ENCODE results near the gene GPR26. TPM values are rescaled to one million over a fixed set of nuclear protein-coding genes. Genes with fewer than 3 reads are reported as not detected.

The GPR26 gene
- total and polyA plus RNA-seq, 8 donors, result not detected

DNA sequence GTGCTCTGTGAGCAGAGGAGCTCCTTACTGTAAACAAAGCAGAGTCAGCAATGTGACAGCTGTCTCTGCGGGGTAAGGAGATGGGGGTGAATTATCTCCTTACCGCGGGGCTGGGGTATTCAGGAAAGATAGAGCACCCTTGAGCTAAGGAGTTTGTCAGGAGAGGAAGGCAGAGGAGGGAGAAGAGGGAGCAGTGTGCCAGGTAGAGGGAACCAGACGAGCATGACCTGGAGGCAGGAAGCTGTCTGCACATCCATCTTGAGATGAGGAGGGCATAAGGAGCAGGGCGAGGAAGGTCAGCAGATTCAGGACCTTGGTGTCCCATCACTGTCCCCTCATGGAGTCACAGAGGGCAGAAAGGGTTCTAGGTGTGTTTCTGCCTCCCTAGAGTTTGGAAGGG lies 32.5 kb upstream of the GPR26 start:
- Histone ChIP-seq H3K9me3 (no peaks in the 10 kb centered on the region), H3K4me1 (no peaks in the 10 kb centered on the region), H3K27ac (no peak overlapping the region), H3K4me3 (no peak overlapping the region), H3K36me3 (no peaks in the 10 kb centered on the region), H3K27me3 (no peaks in the 10 kb centered on the region)
- TF ChIP-seq, protein P1, sequence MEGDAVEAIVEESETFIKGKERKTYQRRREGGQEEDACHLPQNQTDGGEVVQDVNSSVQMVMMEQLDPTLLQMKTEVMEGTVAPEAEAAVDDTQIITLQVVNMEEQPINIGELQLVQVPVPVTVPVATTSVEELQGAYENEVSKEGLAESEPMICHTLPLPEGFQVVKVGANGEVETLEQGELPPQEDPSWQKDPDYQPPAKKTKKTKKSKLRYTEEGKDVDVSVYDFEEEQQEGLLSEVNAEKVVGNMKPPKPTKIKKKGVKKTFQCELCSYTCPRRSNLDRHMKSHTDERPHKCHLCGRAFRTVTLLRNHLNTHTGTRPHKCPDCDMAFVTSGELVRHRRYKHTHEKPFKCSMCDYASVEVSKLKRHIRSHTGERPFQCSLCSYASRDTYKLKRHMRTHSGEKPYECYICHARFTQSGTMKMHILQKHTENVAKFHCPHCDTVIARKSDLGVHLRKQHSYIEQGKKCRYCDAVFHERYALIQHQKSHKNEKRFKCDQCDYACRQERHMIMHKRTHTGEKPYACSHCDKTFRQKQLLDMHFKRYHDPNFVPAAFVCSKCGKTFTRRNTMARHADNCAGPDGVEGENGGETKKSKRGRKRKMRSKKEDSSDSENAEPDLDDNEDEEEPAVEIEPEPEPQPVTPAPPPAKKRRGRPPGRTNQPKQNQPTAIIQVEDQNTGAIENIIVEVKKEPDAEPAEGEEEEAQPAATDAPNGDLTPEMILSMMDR (IDR thresholded peaks at IDR 0.05), result no peak
- ATAC-seq (no peak), DNase-seq (no peak), FAIRE-seq (no peak)
- intact Hi-C loops (cut with DNase I), result no loop called here
- WGBS, 2 donors, result 42 to 45% methylated on average over 5 of the region's 5 CpGs

DNA sequence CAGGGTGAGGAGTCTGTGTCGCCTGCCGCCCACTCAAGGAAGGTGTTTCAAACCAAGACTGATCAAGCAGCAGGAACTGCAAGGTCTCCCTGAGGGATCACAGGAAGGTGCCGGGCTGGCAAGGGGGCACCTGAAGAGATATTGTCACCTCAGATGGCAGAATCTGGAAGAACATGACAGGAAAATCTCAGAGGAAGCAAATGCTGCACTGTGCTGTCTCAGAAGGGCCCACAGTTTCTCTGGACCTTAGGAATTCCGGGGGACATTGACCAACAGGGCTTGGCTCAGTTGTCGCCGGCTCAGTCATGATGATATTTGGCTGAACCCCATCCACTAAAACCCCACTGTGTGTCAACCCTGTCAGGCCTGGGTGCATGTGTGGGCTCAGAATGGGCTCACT lies 31.9 kb upstream of the GPR26 start:
- ATAC-seq (no peak), FAIRE-seq (no peak), DNase-seq (no peak)
- Histone ChIP-seq H3K36me3 (no peaks in the 10 kb centered on the region), H3K27me3 (no peaks in the 10 kb centered on the region), H3K27ac (no peak overlapping the region), H3K4me3 (no peak overlapping the region), H3K9me3 (no peaks in the 10 kb centered on the region), H3K4me1 (no peaks in the 10 kb centered on the region)
- intact Hi-C loops (cut with DNase I), result no loop called here
- TF ChIP-seq, protein P1 (IDR thresholded peaks at IDR 0.05), result no peak
- 63 to 78% methylated on average over 6 of the region's 6 CpGs for WGBS, 2 donors

DNA sequence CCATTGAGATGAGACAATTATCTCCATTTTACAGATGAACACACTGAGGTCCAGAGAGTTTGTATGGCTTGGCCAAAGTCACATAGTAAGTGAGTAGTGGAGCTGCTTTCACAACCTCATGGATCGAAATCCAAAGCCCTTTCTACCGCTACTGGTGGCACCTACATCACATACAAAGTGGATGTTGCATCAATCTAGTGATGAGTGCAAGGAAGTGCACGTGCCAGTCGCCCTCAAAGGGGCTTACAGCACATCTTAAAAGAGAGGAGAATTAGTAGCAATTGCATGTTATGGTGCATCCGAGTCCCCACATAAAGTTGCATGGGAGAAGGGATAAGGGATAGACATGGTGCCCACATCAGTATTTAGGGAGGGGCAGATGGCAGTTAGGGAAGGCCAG lies 31.0 kb upstream of the GPR26 start:
- TF ChIP-seq, protein P1 (IDR thresholded peaks at IDR 0.05), result no peak
- H3K27ac ChIP-seq, result no peak overlapping the region
- H3K36me3 ChIP-seq, result no peaks in the 10 kb centered on the region
- H3K9me3 ChIP-seq, result no peaks in the 10 kb centered on the region
- no peak for FAIRE-seq
- H3K4me1 ChIP-seq, result no peaks in the 10 kb centered on the region
- no peak overlapping the region for H3K4me3 ChIP-seq
- intact Hi-C loops (cut with DNase I), result no loop called here
- H3K27me3 ChIP-seq, result no peaks in the 10 kb centered on the region
- no peak for DNase-seq
- 45 to 67% methylated on average over 5 of the region's 5 CpGs for WGBS, 2 donors
- no peak for ATAC-seq

DNA sequence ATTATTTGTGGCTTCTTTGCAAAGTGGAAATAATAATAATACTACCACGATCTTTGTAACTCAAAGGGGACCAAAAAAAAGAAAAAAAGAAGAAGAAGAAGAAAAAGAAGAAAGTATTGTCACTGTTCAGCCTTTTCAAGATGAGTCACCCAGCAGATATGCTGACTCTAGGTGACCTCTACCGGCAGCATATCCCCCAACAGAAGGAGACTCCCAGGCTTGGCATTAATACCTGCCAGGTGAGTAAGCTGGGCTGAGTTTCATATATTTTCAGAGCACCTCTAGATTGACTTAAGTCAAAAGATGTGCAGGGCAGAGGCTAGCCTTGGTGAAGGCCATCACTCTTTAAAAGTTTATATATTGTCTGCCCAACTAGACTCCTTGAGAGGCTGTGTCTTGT lies 30.4 kb upstream of the GPR26 start:
- FAIRE-seq, result no peak
- no peak overlapping the region for H3K4me3 ChIP-seq
- TF ChIP-seq, protein P1 (IDR thresholded peaks at IDR 0.05), result no peak
- 19 to 34% methylated on average over 2 of the region's 2 CpGs for WGBS, 2 donors
- H3K36me3 ChIP-seq, result no peaks in the 10 kb centered on the region
- H3K27ac ChIP-seq, result no peak overlapping the region
- H3K27me3 ChIP-seq, result no peaks in the 10 kb centered on the region
- no peaks in the 10 kb centered on the region for H3K9me3 ChIP-seq
- H3K4me1 ChIP-seq, result no peaks in the 10 kb centered on the region
- intact Hi-C loops (cut with DNase I), result no loop called here
- DNase-seq, result no peak
- no peak for ATAC-seq

DNA sequence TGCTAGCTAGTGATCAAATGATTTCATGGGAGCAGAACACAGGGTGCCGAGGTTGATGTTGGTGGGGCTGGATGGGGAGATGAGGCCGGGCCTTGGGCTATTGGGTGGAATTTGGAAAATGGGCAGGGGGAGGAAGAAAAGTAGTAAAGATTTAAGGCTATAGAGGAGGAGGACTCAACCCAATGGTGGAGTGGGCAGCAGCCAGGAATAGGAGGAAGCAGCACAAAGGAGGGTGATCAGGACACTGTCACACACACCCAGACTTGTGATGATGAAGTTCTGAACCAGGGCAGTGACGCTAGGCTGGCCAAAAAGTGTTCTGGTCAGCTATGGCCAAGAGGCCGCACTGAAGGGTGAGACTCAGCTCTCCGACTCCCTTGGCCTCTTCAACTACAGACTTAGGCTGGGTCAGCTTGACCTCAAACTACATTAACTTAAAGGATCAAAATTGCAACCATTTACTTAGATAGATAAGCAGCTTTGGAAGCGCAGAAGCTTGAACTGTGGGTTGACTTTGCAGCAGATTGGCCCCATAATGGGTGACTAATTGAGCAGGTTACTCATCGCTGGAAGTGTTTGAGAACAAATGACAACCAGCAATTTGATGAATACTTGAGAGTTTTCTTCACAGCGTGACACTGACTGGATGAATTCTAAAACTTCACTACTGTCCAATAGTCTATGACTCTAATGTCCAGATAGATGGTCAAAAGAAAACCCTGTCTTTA lies 29.4 kb upstream of the GPR26 start:
- Histone ChIP-seq H3K36me3 (no peaks in the 10 kb centered on the region), H3K4me3 (no peak overlapping the region), H3K27ac (no peak overlapping the region), H3K9me3 (no peaks in the 10 kb centered on the region), H3K27me3 (no peaks in the 10 kb centered on the region), H3K4me1 (no peaks in the 10 kb centered on the region)
- peak in 1 of 6 donors; percentile 3 for DNase-seq
- 54 to 65% methylated on average over 8 of the region's 8 CpGs for WGBS, 2 donors
- TF ChIP-seq, protein P1 (IDR thresholded peaks at IDR 0.05), result no peak
- intact Hi-C loops (cut with DNase I), result no loop called here
- ATAC-seq, result no peak
- no peak for FAIRE-seq

All from pancreas (tissue), 10 donors.